GM12865 (cell line): Measurements from ENCODE around the gene BACE2.
"Not testable (repeated sequence)": the region's sequence is repeated elsewhere in the genome, so short reads cannot be mapped to it uniquely, and the experiment has no call there.

Source experiments
- DNase-seq: peaks from one replicate; pipeline ENCODE4 v3.0.0; 2010; ENCODE audit warnings: low read depth
- H3K4me3 ChIP-seq: 2 replicates; pipeline ENCODE4 v1.5.1; 2011; ENCODE audit warnings: mild to moderate bottlenecking, low read depth, low read length, control low read depth
- CTCF ChIP-seq: IDR thresholded peaks from 2 replicates; pipeline ENCODE4 v1.5.1; 2011; ENCODE audit warnings: low read length, control low read depth, low read depth, inconsistent platforms; ENCODE audit not compliant: insufficient read depth; ENCODE audit errors: missing control alignments

Gene BACE2

GRCh38 chr21:41188486-41189149, 20.7 kb downstream of the BACE2 start:
- H3K4me3 ChIP-seq, result no peak overlapping the region
- DNase-seq, result no peak
- no peak for TF ChIP-seq CTCF

- no peak for DNase-seq
- no peak overlapping the region for H3K4me3 ChIP-seq
- no peak for TF ChIP-seq CTCF
Observed at GRCh38 chr21:41189150-41189745, 21.3 kb downstream of the BACE2 start.

- DNase-seq, H3K4me3 ChIP-seq: not testable (repeated sequence)
Observed at GRCh38 chr21:41192552-41192951, 24.6 kb downstream of the BACE2 start.

GRCh38 chr21:41195311-41195710, 27.4 kb downstream of the BACE2 start:
- H3K4me3 ChIP-seq, result no peak overlapping the region
- TF ChIP-seq CTCF, result no peak
- peak; percentile 25 for DNase-seq

GRCh38 chr21:41196993-41197392, 29.0 kb downstream of the BACE2 start:
- no peak overlapping the region for H3K4me3 ChIP-seq
- DNase-seq, result no peak
- TF ChIP-seq CTCF, result no peak

GRCh38 chr21:41197582-41197981, 29.6 kb downstream of the BACE2 start:
- TF ChIP-seq CTCF, result no peak
- no peak for DNase-seq
- H3K4me3 ChIP-seq, result no peak overlapping the region

GRCh38 chr21:41198647-41199046, 30.7 kb downstream of the BACE2 start:
- DNase-seq, result not testable (repeated sequence)

GRCh38 chr21:41199123-41199522, 31.2 kb downstream of the BACE2 start:
- no peak overlapping the region for H3K4me3 ChIP-seq
- DNase-seq, result no peak
- no peak for TF ChIP-seq CTCF

More at GRCh38 chr21:41198647-41199046, 30.7 kb downstream of the BACE2 start:
- H3K4me3 ChIP-seq, result not testable (repeated sequence)
